Endodermal cell (in vitro differentiated cells): ENCODE results near the gene EEFSEC. TPM values are rescaled to one million over a fixed set of nuclear protein-coding genes. Genes with fewer than 3 reads are reported as not detected.

ENCODE experiments used
- DNase-seq: peaks from one replicate; pipeline ENCODE4 v3.0.0-alpha.2; 2017
- H3K27ac ChIP-seq: 2 replicates; pipeline ENCODE4 v1.5.1; 2013; ENCODE audit warnings: mild to moderate bottlenecking, low read depth, low read length, moderate library complexity
- H3K27me3 ChIP-seq: 2 replicates; pipeline ENCODE4 v1.6.1; 2013; ENCODE audit warnings: mild to moderate bottlenecking, low read length, moderate library complexity; ENCODE audit not compliant: insufficient read depth, control insufficient read depth, poor library complexity, severe bottlenecking
- H3K36me3 ChIP-seq: 2 replicates; pipeline ENCODE4 v1.7.0; 2013; ENCODE audit warnings: mild to moderate bottlenecking, low read length, moderate library complexity; ENCODE audit not compliant: control insufficient read depth, insufficient read depth
- H3K4me1 ChIP-seq: one replicate; pipeline ENCODE4 v1.7.0; 2013; ENCODE audit warnings: low read length; ENCODE audit not compliant: control insufficient read depth, insufficient read depth
- H3K4me3 ChIP-seq: 2 replicates; pipeline ENCODE4 v1.5.1; 2013; ENCODE audit warnings: mild to moderate bottlenecking, low read length, moderate library complexity
- H3K9ac ChIP-seq: 2 replicates; pipeline ENCODE4 v1.6.1; 2013; ENCODE audit warnings: mild to moderate bottlenecking, low read length, moderate library complexity; ENCODE audit not compliant: poor library complexity, severe bottlenecking; ENCODE audit errors: extremely low read depth
- H3K9me3 ChIP-seq: 2 replicates; pipeline ENCODE4 v1.6.1; 2013; ENCODE audit warnings: mild to moderate bottlenecking, low read length, moderate library complexity; ENCODE audit not compliant: control insufficient read depth
- H3K27ac Mint-ChIP-seq: 2 replicates; pipeline ENCODE4 v1.8.0; 2020; ENCODE audit warnings: mixed read lengths
- H3K27me3 Mint-ChIP-seq: 2 replicates; pipeline ENCODE4 v1.8.0; 2021; ENCODE audit warnings: mild to moderate bottlenecking, mixed read lengths; ENCODE audit not compliant: insufficient read depth
- H3K36me3 Mint-ChIP-seq: 2 replicates; pipeline ENCODE4 v1.8.0; 2020; ENCODE audit warnings: low read depth, mixed read lengths
- H3K4me1 Mint-ChIP-seq: 2 replicates; pipeline ENCODE4 v1.8.0; 2020; ENCODE audit warnings: mixed read lengths
- H3K4me3 Mint-ChIP-seq: 2 replicates; pipeline ENCODE4 v1.8.0; 2020; ENCODE audit warnings: mild to moderate bottlenecking, moderate library complexity, mixed read lengths
- H3K9me3 Mint-ChIP-seq: 2 replicates; pipeline ENCODE4 v1.8.0; 2020; ENCODE audit warnings: mild to moderate bottlenecking, mixed read lengths
- CTCF ChIP-seq: fragments of 200-600 bp; sonication (generic); conservative IDR thresholded peaks from 2 replicates; pipeline ENCODE4 v1.5.0; 2021; ENCODE audit warnings: antibody characterized with exemption, mild to moderate bottlenecking
- WGBS, 2 experiments: methylation state at CpG; one replicate each; pipeline versions ENCODE4 v1.1.5 to v1.1.7; 2013; ENCODE audit warnings: missing lambda C conversion rate in 2 of 2, mixed read lengths in 1 of 2; ENCODE audit not compliant: insufficient coverage in 1 of 2, insufficient read length in 1 of 2; 5-methylcytosine and 5-hydroxymethylcytosine counted together
- total RNA-seq, 2 donors: library from RNA; stranded (reverse); fragmentation: NEBNext Ultra II Directional in 1 of 2; extraction: Animal tissue kit (Norgen Biotek cat#: 25700) in 1 of 2; gene quantifications; 2 replicates in 1 of 2; 3 replicates in 1 of 2; pipeline ENCODE4 v1.2.1, GENCODE V29; 2021

The EEFSEC gene
- total RNA-seq, 2 donors from 2014 or later: 11.9 to 15.8 TPM

- Histone ChIP-seq H3K27me3 (no peaks in the 10 kb centered on the region), H3K9me3 (no peaks in the 10 kb centered on the region), H3K9ac (no peak overlapping the region), H3K4me3 (no peak overlapping the region), H3K4me1 (no peaks in the 10 kb centered on the region), H3K36me3 (no peaks in the 10 kb centered on the region), H3K27ac (no peak overlapping the region)
- no peak for DNase-seq
- no peak overlapping the region for H3K4me3 Mint-ChIP-seq
- H3K4me1 Mint-ChIP-seq: peaks cover 15% of the 10 kb centered on the region
- H3K27ac Mint-ChIP-seq: no peak overlapping the region
- H3K27me3 Mint-ChIP-seq: no peaks in the 10 kb centered on the region
- 96% methylated on average over 4 of the region's 4 CpGs; no CpG with 5 or more reads in 1 of the 2 experiments for WGBS, 2 experiments
- no peaks in the 10 kb centered on the region for H3K9me3 Mint-ChIP-seq
- H3K36me3 Mint-ChIP-seq: no peaks in the 10 kb centered on the region
- TF ChIP-seq CTCF: no peak
These were observed 191.9 kb downstream of the EEFSEC start for GRCh38 chr3:128345196-128345595.

GRCh38 chr3:128346562-128346961, 193.3 kb downstream of the EEFSEC start:
- Mint-ChIP-seq H3K4me3 (no peak overlapping the region), H3K36me3 (no peaks in the 10 kb centered on the region), H3K27me3 (no peaks in the 10 kb centered on the region), H3K9me3 (no peaks in the 10 kb centered on the region), H3K4me1 (peaks cover 15% of the 10 kb centered on the region), H3K27ac (no peak overlapping the region)
- no peaks in the 10 kb centered on the region for H3K36me3 ChIP-seq
- 94% methylated on average over 2 of the region's 2 CpGs; no CpG with 5 or more reads in 1 of the 2 experiments for WGBS, 2 experiments
- no peaks in the 10 kb centered on the region for H3K9me3 ChIP-seq
- no peak for DNase-seq
- no peak overlapping the region for H3K9ac ChIP-seq
- H3K4me3 ChIP-seq: no peak overlapping the region
- H3K27ac ChIP-seq: no peak overlapping the region
- no peaks in the 10 kb centered on the region for H3K4me1 ChIP-seq
- no peaks in the 10 kb centered on the region for H3K27me3 ChIP-seq
- no peak for TF ChIP-seq CTCF

GRCh38 chr3:128347282-128347681, 194.0 kb downstream of the EEFSEC start:
- H3K9ac ChIP-seq: no peak overlapping the region
- Mint-ChIP-seq H3K4me3 (no peak overlapping the region), H3K27me3 (no peaks in the 10 kb centered on the region), H3K9me3 (no peaks in the 10 kb centered on the region), H3K4me1 (peaks cover 15% of the 10 kb centered on the region), H3K36me3 (no peaks in the 10 kb centered on the region), H3K27ac (no peak overlapping the region)
- H3K9me3 ChIP-seq: no peaks in the 10 kb centered on the region
- no peak for DNase-seq
- H3K27ac ChIP-seq: no peak overlapping the region
- H3K27me3 ChIP-seq: no peaks in the 10 kb centered on the region
- no peaks in the 10 kb centered on the region for H3K36me3 ChIP-seq
- no peak overlapping the region for H3K4me3 ChIP-seq
- TF ChIP-seq CTCF: no peak
- no peaks in the 10 kb centered on the region for H3K4me1 ChIP-seq
